DMS79 treated with DMSO at 0.1 percent for 48 hours (cell line): Measurements from ENCODE around the gene DLGAP3.
"Not testable (repeated sequence)": the region's sequence is repeated elsewhere in the genome, so short reads cannot be mapped to it uniquely, and the experiment has no call there.

ENCODE experiments used
- DNase-seq: peaks from one replicate; lab custom pipeline; 2025; lab: John Stamatoyannopoulos, UW

DLGAP3 gene

DNA sequence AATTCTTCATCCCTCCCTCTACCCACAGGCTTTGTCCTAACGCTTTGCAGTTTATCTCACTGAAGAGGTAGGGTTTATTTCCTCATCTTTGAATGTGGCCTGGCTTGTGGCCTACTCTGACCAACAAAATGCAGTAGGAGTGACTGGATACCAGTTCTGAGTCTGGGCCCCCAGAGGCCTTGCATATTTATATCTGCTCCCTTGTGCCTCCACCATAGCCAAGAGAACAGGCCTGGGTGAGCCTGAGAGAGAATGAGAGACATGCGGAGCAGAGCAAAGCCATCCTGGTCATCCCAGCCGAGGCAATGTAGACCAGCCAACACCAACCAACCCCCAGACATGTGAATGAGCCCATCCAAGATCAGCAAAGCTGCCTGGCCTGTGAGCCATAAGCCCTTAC lies 100.2 kb downstream of the DLGAP3 start:
- no peak for DNase-seq

DNA sequence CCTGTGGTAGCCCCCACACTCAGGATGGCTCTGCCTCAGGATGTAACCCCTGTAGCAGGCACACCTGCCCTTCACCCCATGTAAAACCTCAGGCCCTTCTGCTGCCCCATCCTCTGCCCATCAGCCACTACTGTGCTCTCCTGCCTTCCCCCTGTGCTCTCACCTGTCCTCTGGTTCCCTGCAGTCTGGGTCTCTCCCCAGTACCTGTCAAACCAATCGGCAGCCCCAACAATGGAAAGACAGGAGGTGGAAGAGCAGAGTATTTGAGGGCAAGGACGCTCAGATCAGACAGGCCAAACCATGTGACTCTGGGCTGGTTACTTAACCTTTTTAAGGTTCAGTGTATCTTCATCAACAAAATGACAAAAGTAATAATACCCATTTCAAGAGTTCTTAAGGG lies 100.8 kb downstream of the DLGAP3 start:
- DNase-seq, result no peak

- no peak for DNase-seq
These were observed 102.0 kb downstream of the DLGAP3 start for GRCh38 chr1:34827341-34827941.

GRCh38 chr1:34825455-34826091 lies 103.9 kb downstream of the DLGAP3 start:
- no peak for DNase-seq

DNA sequence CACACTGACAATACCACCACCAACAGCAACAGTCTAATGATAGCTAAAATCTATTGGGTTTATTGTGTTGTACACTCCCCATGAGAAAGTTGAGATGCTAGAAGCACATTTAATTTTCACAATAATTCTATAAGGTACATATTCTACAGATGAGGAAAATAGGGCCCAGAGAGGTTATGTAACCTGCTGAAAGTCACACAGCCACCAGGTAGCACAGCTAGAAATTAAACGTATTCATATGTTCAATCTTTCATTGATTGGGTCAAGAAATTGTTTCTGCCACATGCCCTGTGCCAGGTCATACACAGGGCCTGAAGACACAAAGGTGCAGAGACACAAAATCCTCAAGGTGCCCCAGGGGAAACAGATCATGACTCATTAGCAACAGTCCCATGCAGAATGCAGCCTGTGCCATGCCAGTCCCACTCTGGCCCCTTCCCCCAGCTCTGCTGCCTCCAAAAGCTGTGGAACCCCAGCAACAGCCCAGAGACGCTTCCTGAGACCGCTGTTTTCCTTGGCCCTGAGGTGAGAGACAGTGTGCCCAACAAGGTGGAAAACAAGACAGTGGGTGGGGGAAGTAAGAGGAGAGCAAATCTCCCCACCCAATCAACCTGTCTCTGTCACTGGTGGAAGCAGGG lies 104.5 kb downstream of the DLGAP3 start:
- DNase-seq, result no peak

DNA sequence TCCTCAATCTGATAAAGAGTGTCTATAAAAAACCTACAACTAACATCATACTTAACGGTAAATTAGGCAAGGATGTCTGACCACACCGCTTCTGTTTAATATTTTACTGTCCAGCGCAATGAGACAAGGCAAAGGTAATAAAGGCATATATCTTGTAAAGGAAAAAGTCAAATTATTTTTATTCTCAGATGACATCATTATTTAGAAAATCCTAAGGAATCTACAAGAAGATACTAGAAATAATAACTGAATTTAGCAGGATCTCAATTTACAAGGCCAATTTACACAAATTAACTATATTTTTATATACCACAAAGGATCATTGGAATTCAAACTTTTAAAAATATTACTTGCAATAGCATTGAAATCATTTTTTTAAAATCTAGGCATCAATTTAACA lies 107.2 kb downstream of the DLGAP3 start:
- no peak for DNase-seq

GRCh38 chr1:34818862-34819261 lies 110.6 kb downstream of the DLGAP3 start:
- DNase-seq, result not testable (repeated sequence)

- DNase-seq, result no peak
These were observed 112.7 kb downstream of the DLGAP3 start for GRCh38 chr1:34816778-34817177.

DNA sequence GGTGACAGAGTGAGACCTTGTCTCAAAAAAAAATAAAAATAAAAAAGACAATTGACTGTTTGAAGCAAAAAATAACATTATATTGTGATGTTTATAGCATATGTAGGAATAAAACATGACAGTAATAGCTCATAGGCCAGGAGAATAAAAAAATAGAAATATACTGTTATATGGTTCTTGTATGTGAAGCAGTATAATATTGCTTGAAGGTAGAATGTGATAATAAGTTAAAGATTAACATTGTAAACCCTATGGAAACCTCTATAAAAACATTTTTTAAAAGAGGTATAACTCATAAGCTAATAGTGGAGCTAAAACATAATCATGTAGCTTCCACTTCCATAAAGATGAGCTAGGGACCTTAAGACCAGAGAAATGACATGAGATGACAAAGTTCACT lies 113.1 kb downstream of the DLGAP3 start:
- DNase-seq, result no peak
